SK-N-SH (cell line): ENCODE data around the gene ACADS. TPM values are rescaled to one million over a fixed set of nuclear protein-coding genes. Genes with fewer than 3 reads are reported as not detected.

Source experiments
- CTCF ChIA-PET: fragments of 300-600, 350-600 bp; formaldehyde crosslinking; extraction: SDS; loops from one replicate; lab custom pipeline; 2021; lab: Yijun Ruan, JAX
- POLR2A ChIA-PET: fragments of 350-600 bp; sonication (Branson Sonifier 250); formaldehyde crosslinking; extraction: SDS; loops from one replicate; lab custom pipeline; 2020; ENCODE audit warnings: antibody characterized with exemption, inconsistent platforms; lab: Yijun Ruan, JAX
- DNase-seq: peaks from one replicate; pipeline ENCODE4 v3.0.0; 2012
- H2AFZ ChIP-seq: fragments of 200-600 bp; sonication (generic); 2 replicates; pipeline ENCODE4 v1.8.1; 2016; ENCODE audit warnings: antibody characterized with exemption, mild to moderate bottlenecking, low read depth
- H3F3A ChIP-seq: fragments of 200-600 bp; sonication (generic); replicated peaks from 2 replicates; pipeline ENCODE3; 2016; ENCODE audit warnings: antibody characterized with exemption, mild to moderate bottlenecking; ENCODE audit not compliant: insufficient read depth
- H3K27ac ChIP-seq, 2 experiments: fragments of 200-500 bp in 1 of 2; fragments of 200-600 bp in 1 of 2; sonication (Bioruptor generic) in 1 of 2; sonication (generic), shearing (Covaris generic) in 1 of 2; 2 replicates each; pipeline versions ENCODE4 v1.5.1 to v1.6.1; 2014 to 2016; ENCODE audit warnings: low read depth in 2 of 2, inconsistent platforms in 1 of 2, low read length in 1 of 2, mild to moderate bottlenecking in 1 of 2, mixed read lengths in 1 of 2
- H3K27me3 ChIP-seq: fragments of 200-600 bp; sonication (generic), shearing (Covaris generic); 2 replicates; pipeline ENCODE4 v1.6.1; 2016; ENCODE audit warnings: mixed run types; ENCODE audit not compliant: insufficient read depth
- H3K36me3 ChIP-seq, 2 experiments: fragments of 200-500 bp in 1 of 2; fragments of 200-600 bp in 1 of 2; sonication (Bioruptor generic) in 1 of 2; sonication (generic) in 1 of 2; replicated peaks in 1 of 2; 2 replicates each; pipeline versions ENCODE3 to v1.5.1; 2014 to 2016; ENCODE audit warnings: low read length in 1 of 2, mild to moderate bottlenecking in 1 of 2; ENCODE audit not compliant: insufficient read depth in 2 of 2, control insufficient read depth in 1 of 2
- H3K4me1 ChIP-seq, 2 experiments: fragments of 200-500 bp in 1 of 2; fragments of 200-600 bp in 1 of 2; sonication (Bioruptor generic) in 1 of 2; sonication (generic), shearing (Covaris generic) in 1 of 2; 2 replicates each; pipeline versions ENCODE4 v1.5.1 to v1.6.1; 2014 to 2016; ENCODE audit warnings: low read depth in 1 of 2, low read length in 1 of 2, mixed run types in 1 of 2; ENCODE audit not compliant: insufficient read depth in 2 of 2, control insufficient read depth in 1 of 2
- H3K4me2 ChIP-seq: fragments of 200-600 bp; sonication (generic), shearing (Covaris generic); 2 replicates; pipeline ENCODE4 v1.6.1; 2017; ENCODE audit warnings: mixed run types
- H3K4me3 ChIP-seq, 2 experiments: fragments of 200-500 bp in 1 of 2; fragments of 200-600 bp in 1 of 2; sonication (Bioruptor generic) in 1 of 2; sonication (generic), shearing (Covaris generic) in 1 of 2; 2 replicates each; pipeline versions ENCODE4 v1.5.1 to v1.8.1; 2014 to 2016; ENCODE audit warnings: low read depth in 2 of 2, inconsistent platforms in 1 of 2, low read length in 1 of 2, mild to moderate bottlenecking in 1 of 2, mixed read lengths in 1 of 2, moderate library complexity in 1 of 2
- H3K79me2 ChIP-seq: fragments of 200-600 bp; sonication (generic); 2 replicates; pipeline ENCODE4 v1.8.1; 2017; ENCODE audit warnings: mild to moderate bottlenecking; ENCODE audit not compliant: insufficient read depth
- H3K9ac ChIP-seq: fragments of 200-600 bp; sonication (generic); 2 replicates; pipeline ENCODE4 v1.6.1; 2017; ENCODE audit warnings: mixed run types
- H3K9me2 ChIP-seq: fragments of 200-600 bp; sonication (generic); 2 replicates; pipeline ENCODE4 v1.6.1; 2017; ENCODE audit warnings: mixed run types
- H3K9me3 ChIP-seq: fragments of 200-600 bp; sonication (generic); 2 replicates; pipeline ENCODE4 v1.6.1; 2017; ENCODE audit warnings: mixed run types, mild to moderate bottlenecking, moderate library complexity
- H4K20me1 ChIP-seq: fragments of 200-600 bp; sonication (generic); 2 replicates; pipeline ENCODE4 v1.6.1; 2017; ENCODE audit warnings: mild to moderate bottlenecking, mixed run types; ENCODE audit not compliant: insufficient read depth
- EZH2phosphoT487 ChIP-seq: fragments of 200-600 bp; sonication (generic); IDR thresholded peaks from 2 replicates; pipeline ENCODE4 v1.6.1; 2017; ENCODE audit warnings: low read depth, mixed run types, mild to moderate bottlenecking, antibody characterized with exemption, moderate library complexity, borderline replicate concordance
- FOXJ3 ChIP-seq: sonication (generic); formaldehyde crosslinking; IDR thresholded peaks from 2 replicates; pipeline ENCODE4 v1.5.1; 2020; ENCODE audit warnings: mild to moderate bottlenecking, missing genetic modification reagents
- FOXM1 ChIP-seq: IDR thresholded peaks from 2 replicates; pipeline ENCODE4 v1.4.0; 2012; ENCODE audit warnings: low read depth, mild to moderate bottlenecking
- GABPA ChIP-seq: IDR thresholded peaks from 2 replicates; pipeline ENCODE4 v1.4.0; 2012; ENCODE audit warnings: low read depth, mild to moderate bottlenecking
- GATA2 ChIP-seq: sonication (generic); formaldehyde crosslinking; IDR thresholded peaks from 2 replicates; pipeline ENCODE4 v1.5.0; 2020; ENCODE audit warnings: mild to moderate bottlenecking, missing genetic modification reagents
- JUND ChIP-seq: IDR thresholded peaks from 2 replicates; pipeline ENCODE4 v1.4.0; 2012
- MXI1 ChIP-seq: IDR thresholded peaks from 2 replicates; pipeline ENCODE4 v1.6.1; 2012; ENCODE audit warnings: mild to moderate bottlenecking, low read depth, low read length, improper control_type of control experiment
- NFIC ChIP-seq: IDR thresholded peaks from 2 replicates; pipeline ENCODE4 v1.4.0; 2012; ENCODE audit warnings: borderline replicate concordance
- NRF1 ChIP-seq: IDR thresholded peaks from 2 replicates; pipeline ENCODE4 v1.6.1; 2012; ENCODE audit warnings: low read depth, mild to moderate bottlenecking, low read length
- RAD21 ChIP-seq: IDR thresholded peaks from 2 replicates; pipeline ENCODE4 v1.6.1; 2012; ENCODE audit warnings: mild to moderate bottlenecking, low read length
- RCOR1 ChIP-seq: fragments of 150-350 bp; IDR thresholded peaks from 2 replicates; pipeline ENCODE4 v1.6.1; 2017; ENCODE audit warnings: antibody characterized with exemption, low read length
- RXRA ChIP-seq: IDR thresholded peaks from 2 replicates; pipeline ENCODE4 v1.4.0; 2012; ENCODE audit warnings: low read depth, mild to moderate bottlenecking, borderline replicate concordance
- SIN3A ChIP-seq: IDR thresholded peaks from 2 replicates; pipeline ENCODE4 v1.6.1; 2012; ENCODE audit warnings: low read depth, mild to moderate bottlenecking, low read length, moderate library complexity, borderline replicate concordance
- TAF1 ChIP-seq: IDR thresholded peaks from 2 replicates; pipeline ENCODE4 v1.6.1; 2012; ENCODE audit warnings: low read depth, mild to moderate bottlenecking, low read length, moderate library complexity, borderline replicate concordance
- TCF12 ChIP-seq: IDR thresholded peaks from 2 replicates; pipeline ENCODE4 v1.4.0; 2012
- WGBS: methylation state at CpG from one replicate; pipeline ENCODE4 v1.1.6; 2017; ENCODE audit warnings: low lambda C conversion rate; 5-methylcytosine and 5-hydroxymethylcytosine counted together
- polyA plus RNA-seq, 3 experiments: library from polyadenylated mRNA; depleted of rRNA; stranded (reverse); fragments of >200 nt; gene quantifications; 2 replicates each; pipeline ENCODE4 v1.2.3, GENCODE V29; 2012
- TF ChIP-seq, protein P1 (sequence below): IDR thresholded peaks from 2 replicates; pipeline ENCODE4 v1.4.0; 2012; ENCODE audit warnings: low read depth
- TF ChIP-seq, protein P2 (sequence below): fragments of 150-350 bp; IDR thresholded peaks from 2 replicates; pipeline ENCODE4 v1.6.1; 2017; ENCODE audit warnings: antibody characterized with exemption, low read length, low read depth, borderline replicate concordance
- TF ChIP-seq, protein P3 (sequence below): IDR thresholded peaks from 2 replicates; pipeline ENCODE4 v1.6.1; 2012; ENCODE audit warnings: mild to moderate bottlenecking, low read depth, low read length, moderate library complexity
- TF ChIP-seq, protein P4 (sequence below): IDR thresholded peaks from 2 replicates; pipeline ENCODE4 v1.4.0; 2012; ENCODE audit warnings: low read depth, borderline replicate concordance

The ACADS gene
- polyA plus RNA-seq, 1 of the 3 experiments (the other 2 are of a cell fraction), result 4.9 TPM

DNA sequence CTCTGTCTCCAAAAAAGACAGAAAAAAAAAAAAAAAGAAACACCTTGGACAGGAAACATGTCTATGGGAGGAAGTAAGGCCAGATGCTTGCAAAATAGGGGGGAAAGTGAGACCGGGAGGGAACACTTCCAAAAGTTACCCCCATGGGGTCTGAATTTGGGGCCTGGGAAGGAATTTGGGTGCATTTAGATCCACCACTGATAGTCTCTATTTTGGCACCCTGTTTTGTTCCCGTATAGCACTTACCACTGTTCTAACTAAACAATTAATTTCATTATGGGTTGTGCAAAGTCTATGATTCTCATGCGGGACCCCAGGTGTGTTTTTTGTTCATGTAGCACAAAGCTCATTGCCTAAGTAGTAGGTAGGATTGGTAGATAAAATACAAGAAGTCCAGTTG, 40.1 kb upstream of the ACADS start:
- H3F3A ChIP-seq, result peaks cover 4% of the 10 kb centered on the region
- H3K4me1 ChIP-seq, result peaks cover under 1 to 19% of the 10 kb centered on the region in 2 experiments; a peak in 3 of 4 replicates
- no peak overlapping the region; the same call in 1 of the 2 replicates for H3K4me2 ChIP-seq
- DNase-seq, result no peak
- H3K4me3 ChIP-seq, result peak overlapping the region in 1 of 2 experiments; percentile 90; a peak in 3 of 4 replicates
- no peak for TF ChIP-seq TAF1
- no peak for TF ChIP-seq GABPA
- TF ChIP-seq, protein P1, sequence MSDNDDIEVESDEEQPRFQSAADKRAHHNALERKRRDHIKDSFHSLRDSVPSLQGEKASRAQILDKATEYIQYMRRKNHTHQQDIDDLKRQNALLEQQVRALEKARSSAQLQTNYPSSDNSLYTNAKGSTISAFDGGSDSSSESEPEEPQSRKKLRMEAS, result no peak
- no peak for TF ChIP-seq RCOR1
- no peak for TF ChIP-seq RAD21
- TF ChIP-seq FOXM1, result no peak
- TF ChIP-seq SIN3A, result no peak
- TF ChIP-seq, protein P2, sequence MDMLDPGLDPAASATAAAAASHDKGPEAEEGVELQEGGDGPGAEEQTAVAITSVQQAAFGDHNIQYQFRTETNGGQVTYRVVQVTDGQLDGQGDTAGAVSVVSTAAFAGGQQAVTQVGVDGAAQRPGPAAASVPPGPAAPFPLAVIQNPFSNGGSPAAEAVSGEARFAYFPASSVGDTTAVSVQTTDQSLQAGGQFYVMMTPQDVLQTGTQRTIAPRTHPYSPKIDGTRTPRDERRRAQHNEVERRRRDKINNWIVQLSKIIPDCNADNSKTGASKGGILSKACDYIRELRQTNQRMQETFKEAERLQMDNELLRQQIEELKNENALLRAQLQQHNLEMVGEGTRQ, result no peak
- H2AFZ ChIP-seq, result peak overlapping the region; percentile 94
- H3K36me3 ChIP-seq, result no peaks in the 10 kb centered on the region
- WGBS, result 94% methylated on average over 3 of the region's 3 CpGs
- peaks cover 27% of the 10 kb centered on the region for H4K20me1 ChIP-seq
- peak overlapping the region; percentile 88 for H3K9ac ChIP-seq
- H3K9me3 ChIP-seq, result no peaks in the 10 kb centered on the region
- POLR2A ChIA-PET, result interaction anchor here (0.7 kb wide), 1 partner anchor 20 kb away, joined by 3 read pairs; no protein-coding TSS in a partner anchor
- no peaks in the 10 kb centered on the region for H3K27me3 ChIP-seq
- H3K27ac ChIP-seq, result peak overlapping the region in 1 of 2 experiments; percentile 99; a peak in 1 of 4 replicates
- H3K79me2 ChIP-seq, result peaks cover 34% of the 10 kb centered on the region
- H3K9me2 ChIP-seq, result no peaks in the 10 kb centered on the region
- CTCF ChIA-PET, result interaction anchor here (5.6 kb wide), 1 partner anchor 36 kb away, joined by 34 read pairs; no protein-coding TSS in a partner anchor

DNA sequence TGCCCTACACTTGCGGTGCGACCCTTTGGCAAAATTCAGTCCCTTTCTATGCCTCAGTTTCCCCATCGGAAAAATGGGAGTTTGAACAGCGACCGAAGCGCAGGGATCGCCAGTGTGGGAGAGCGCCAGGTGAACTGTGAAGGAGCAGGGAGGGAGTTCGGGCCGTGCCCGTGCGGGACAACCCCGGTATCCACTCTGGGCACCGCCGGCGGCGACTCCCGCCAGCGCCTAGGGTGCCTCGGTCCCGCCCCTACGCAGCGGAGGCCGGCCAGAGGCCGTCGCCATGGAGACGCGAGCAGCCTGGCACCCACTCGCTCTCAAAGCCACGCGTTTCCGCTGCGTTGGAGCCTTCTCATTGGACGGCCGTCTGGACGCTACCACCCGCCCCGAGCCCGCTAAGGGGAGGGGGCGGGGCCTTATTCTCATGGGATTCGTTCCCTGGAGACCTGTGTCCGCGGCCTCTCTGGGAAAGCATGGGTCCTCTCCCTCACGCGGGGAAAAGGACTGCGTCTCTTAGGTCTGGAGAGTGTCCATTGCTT, 39.4 kb upstream of the ACADS start:
- no peaks in the 10 kb centered on the region for H3K9me2 ChIP-seq
- H4K20me1 ChIP-seq, result peaks cover 34% of the 10 kb centered on the region
- H3K9me3 ChIP-seq, result no peaks in the 10 kb centered on the region
- H3K4me2 ChIP-seq, result peak overlapping the region; percentile 81
- H2AFZ ChIP-seq, result peak overlapping the region; percentile 94
- H3K27me3 ChIP-seq, result no peaks in the 10 kb centered on the region
- H3K9ac ChIP-seq, result peak overlapping the region; percentile 88
- peak overlapping the region; percentile 87 to 90 for H3K4me3 ChIP-seq
- H3K36me3 ChIP-seq, result no peaks in the 10 kb centered on the region
- DNase-seq, result peak; percentile 95
- H3F3A ChIP-seq, result peaks cover 4% of the 10 kb centered on the region
- ChIA-PET POLR2A (interaction anchor here (0.6 to 1.1 kb wide), 5 partner anchors 17 to 446 kb away, joined by 3 to 4 read pairs (median 3); partner anchors contain the start of genes P2RX7 and POP5), CTCF (interaction anchor here (0.7 to 5.6 kb wide), 6 partner anchors 18 to 286 kb away, joined by 3 to 34 read pairs (median 3); no protein-coding TSS in a partner anchor)
- peak overlapping the region; percentile 98 to 99 for H3K27ac ChIP-seq
- peaks cover 4 to 19% of the 10 kb centered on the region in 2 experiments; a peak in 3 of 4 replicates for H3K4me1 ChIP-seq
- WGBS, result under 1% methylated on average over 35 of the region's 46 CpGs
- peaks cover 41% of the 10 kb centered on the region for H3K79me2 ChIP-seq
- TF ChIP-seq, protein P2, result no peak
- no peak for TF ChIP-seq FOXM1
- TF ChIP-seq, protein P3, sequence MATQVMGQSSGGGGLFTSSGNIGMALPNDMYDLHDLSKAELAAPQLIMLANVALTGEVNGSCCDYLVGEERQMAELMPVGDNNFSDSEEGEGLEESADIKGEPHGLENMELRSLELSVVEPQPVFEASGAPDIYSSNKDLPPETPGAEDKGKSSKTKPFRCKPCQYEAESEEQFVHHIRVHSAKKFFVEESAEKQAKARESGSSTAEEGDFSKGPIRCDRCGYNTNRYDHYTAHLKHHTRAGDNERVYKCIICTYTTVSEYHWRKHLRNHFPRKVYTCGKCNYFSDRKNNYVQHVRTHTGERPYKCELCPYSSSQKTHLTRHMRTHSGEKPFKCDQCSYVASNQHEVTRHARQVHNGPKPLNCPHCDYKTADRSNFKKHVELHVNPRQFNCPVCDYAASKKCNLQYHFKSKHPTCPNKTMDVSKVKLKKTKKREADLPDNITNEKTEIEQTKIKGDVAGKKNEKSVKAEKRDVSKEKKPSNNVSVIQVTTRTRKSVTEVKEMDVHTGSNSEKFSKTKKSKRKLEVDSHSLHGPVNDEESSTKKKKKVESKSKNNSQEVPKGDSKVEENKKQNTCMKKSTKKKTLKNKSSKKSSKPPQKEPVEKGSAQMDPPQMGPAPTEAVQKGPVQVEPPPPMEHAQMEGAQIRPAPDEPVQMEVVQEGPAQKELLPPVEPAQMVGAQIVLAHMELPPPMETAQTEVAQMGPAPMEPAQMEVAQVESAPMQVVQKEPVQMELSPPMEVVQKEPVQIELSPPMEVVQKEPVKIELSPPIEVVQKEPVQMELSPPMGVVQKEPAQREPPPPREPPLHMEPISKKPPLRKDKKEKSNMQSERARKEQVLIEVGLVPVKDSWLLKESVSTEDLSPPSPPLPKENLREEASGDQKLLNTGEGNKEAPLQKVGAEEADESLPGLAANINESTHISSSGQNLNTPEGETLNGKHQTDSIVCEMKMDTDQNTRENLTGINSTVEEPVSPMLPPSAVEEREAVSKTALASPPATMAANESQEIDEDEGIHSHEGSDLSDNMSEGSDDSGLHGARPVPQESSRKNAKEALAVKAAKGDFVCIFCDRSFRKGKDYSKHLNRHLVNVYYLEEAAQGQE, result no peak
- no peak for TF ChIP-seq GATA2
- peak; percentile 35 for TF ChIP-seq NRF1
- TF ChIP-seq, protein P1, result peak; percentile 9; the same call in 1 of the 2 replicates
- no peak for TF ChIP-seq EZH2phosphoT487
- TF ChIP-seq SIN3A, result peak; percentile 68; the same call in 1 of the 2 replicates
- TF ChIP-seq TCF12, result no peak
- TF ChIP-seq FOXJ3 (CRISPR knock-in tag), result no peak
- TF ChIP-seq NFIC, result no peak
- TF ChIP-seq JUND, result no peak
- no peak for TF ChIP-seq RXRA
- TF ChIP-seq MXI1, result peak; percentile 53; the same call in 1 of the 2 replicates
- TF ChIP-seq, protein P4, sequence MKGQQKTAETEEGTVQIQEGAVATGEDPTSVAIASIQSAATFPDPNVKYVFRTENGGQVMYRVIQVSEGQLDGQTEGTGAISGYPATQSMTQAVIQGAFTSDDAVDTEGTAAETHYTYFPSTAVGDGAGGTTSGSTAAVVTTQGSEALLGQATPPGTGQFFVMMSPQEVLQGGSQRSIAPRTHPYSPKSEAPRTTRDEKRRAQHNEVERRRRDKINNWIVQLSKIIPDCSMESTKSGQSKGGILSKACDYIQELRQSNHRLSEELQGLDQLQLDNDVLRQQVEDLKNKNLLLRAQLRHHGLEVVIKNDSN, result no peak
